GM20000 (cell line): ENCODE data around the gene SLC39A11.

ENCODE experiments used
- DNase-seq: peaks from one replicate; pipeline ENCODE4 v3.0.0; 2012; ENCODE audit warnings: low spot score
- TF ChIP-seq, protein P1 (sequence below): IDR thresholded peaks from 2 replicates; pipeline ENCODE4 v1.5.1; 2012; ENCODE audit warnings: mild to moderate bottlenecking, control low read depth; ENCODE audit errors: extremely low read depth, missing control alignments

SLC39A11 gene

GRCh38 chr17:72878975-72879660 lies 213.4 kb downstream of the SLC39A11 start:
- TF ChIP-seq, protein P1, sequence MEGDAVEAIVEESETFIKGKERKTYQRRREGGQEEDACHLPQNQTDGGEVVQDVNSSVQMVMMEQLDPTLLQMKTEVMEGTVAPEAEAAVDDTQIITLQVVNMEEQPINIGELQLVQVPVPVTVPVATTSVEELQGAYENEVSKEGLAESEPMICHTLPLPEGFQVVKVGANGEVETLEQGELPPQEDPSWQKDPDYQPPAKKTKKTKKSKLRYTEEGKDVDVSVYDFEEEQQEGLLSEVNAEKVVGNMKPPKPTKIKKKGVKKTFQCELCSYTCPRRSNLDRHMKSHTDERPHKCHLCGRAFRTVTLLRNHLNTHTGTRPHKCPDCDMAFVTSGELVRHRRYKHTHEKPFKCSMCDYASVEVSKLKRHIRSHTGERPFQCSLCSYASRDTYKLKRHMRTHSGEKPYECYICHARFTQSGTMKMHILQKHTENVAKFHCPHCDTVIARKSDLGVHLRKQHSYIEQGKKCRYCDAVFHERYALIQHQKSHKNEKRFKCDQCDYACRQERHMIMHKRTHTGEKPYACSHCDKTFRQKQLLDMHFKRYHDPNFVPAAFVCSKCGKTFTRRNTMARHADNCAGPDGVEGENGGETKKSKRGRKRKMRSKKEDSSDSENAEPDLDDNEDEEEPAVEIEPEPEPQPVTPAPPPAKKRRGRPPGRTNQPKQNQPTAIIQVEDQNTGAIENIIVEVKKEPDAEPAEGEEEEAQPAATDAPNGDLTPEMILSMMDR, result no peak
- no peak for DNase-seq

DNA sequence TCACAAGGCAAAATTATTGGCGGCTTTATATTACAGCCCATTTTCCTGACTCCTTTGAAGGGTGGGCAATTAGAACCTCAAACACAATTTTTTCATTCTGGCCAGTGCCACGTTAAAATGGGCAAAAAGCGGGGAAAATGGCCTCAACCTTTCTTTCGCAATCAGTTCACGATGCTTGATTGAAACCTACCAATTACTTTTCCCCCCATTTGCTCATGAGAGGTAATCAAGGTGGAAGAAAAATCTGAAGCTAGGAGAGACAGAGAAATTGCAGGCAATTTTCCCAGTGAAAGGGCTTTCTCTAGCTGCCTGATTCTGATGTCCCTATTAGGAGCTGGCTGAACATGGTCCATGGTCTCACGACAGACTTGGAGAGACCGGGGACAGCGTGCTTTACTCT lies 215.1 kb downstream of the SLC39A11 start:
- TF ChIP-seq, protein P1, result no peak

DNA sequence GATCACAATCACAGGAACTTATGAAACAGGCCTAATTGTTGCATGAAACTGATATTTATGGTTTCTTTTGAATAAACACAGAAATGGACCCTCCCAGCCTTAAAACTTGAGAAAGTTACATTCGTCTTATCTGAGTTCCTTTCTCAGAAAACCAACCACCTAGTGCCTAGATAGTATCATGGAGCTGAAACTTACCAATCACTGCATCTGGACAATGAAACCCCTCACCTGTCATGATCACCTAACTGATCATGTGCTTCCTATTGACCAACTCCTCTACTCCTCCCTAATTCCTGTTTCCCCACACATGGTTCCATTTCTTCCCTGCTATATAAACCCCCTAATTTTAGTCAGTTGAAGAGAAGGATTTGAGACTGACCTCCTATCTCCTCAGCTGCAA lies 216.1 kb downstream of the SLC39A11 start:
- TF ChIP-seq, protein P1, result no peak
- DNase-seq, result no peak

More for the DNA sequence above, 215.1 kb downstream of the SLC39A11 start:
- no peak for DNase-seq

DNA sequence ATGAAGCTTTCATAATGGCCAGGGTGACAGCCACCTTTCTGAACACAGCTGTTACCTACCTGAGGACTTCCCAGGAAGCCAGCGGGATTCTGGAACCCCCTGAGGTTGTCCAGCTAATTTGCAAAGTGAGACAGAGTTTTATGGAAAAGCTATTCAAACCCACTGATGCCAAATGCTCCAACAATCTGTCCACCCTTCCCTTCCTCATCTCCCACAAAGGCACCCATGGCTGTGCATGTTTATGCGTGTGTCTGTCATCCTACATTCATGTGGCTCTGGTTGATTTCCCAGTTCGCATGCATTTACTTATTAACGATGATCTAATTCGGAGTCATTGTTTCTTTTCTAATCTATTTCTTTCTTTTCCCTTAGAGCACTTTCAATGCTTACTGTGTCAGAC lies 217.1 kb downstream of the SLC39A11 start:
- TF ChIP-seq, protein P1, result no peak
- no peak for DNase-seq

- TF ChIP-seq, protein P1, result no peak
- DNase-seq, result no peak
These were observed 220.1 kb downstream of the SLC39A11 start for GRCh38 chr17:72872396-72872795.

- TF ChIP-seq, protein P1, result no peak
- DNase-seq, result no peak
These were observed 222.0 kb downstream of the SLC39A11 start for GRCh38 chr17:72870367-72870985.

- no peak for DNase-seq
- TF ChIP-seq, protein P1, result no peak
These were observed 222.9 kb downstream of the SLC39A11 start for GRCh38 chr17:72869630-72870029.
